HG02571 (cell line): ENCODE measurements around the gene NOTCH1.

Experiments
- ATAC-seq: cut with Tn5 transposase; IDR thresholded peaks from one replicate; pipeline ENCODE4 v1.9.1; 2021; ENCODE audit warnings: mild to moderate bottlenecking, moderate library complexity; ENCODE audit not compliant: unreplicated experiment

Gene NOTCH1

GRCh38 chr9:136546697-136547501 lies 1.1 kb upstream of the NOTCH1 start:
- ATAC-seq: no peak

- no peak for ATAC-seq
Observed at GRCh38 chr9:136545692-136545964, 220 bp downstream of the NOTCH1 start.

GRCh38 chr9:136544964-136545691 lies 720 bp downstream of the NOTCH1 start:
- ATAC-seq: peak; percentile 15

GRCh38 chr9:136544548-136544963 lies 1.3 kb downstream of the NOTCH1 start:
- ATAC-seq: no peak

GRCh38 chr9:136543830-136544547 lies 1.9 kb downstream of the NOTCH1 start:
- no peak for ATAC-seq

GRCh38 chr9:136543280-136543679 lies 2.6 kb downstream of the NOTCH1 start:
- no peak for ATAC-seq

- ATAC-seq: no peak
Observed at GRCh38 chr9:136542241-136543040, 3.4 kb downstream of the NOTCH1 start.

GRCh38 chr9:136541709-136542108 lies 4.1 kb downstream of the NOTCH1 start:
- no peak for ATAC-seq

- no peak for ATAC-seq
Observed at GRCh38 chr9:136541179-136541578, 4.7 kb downstream of the NOTCH1 start.

GRCh38 chr9:136539427-136540421 lies 6.1 kb downstream of the NOTCH1 start:
- no peak for ATAC-seq

GRCh38 chr9:136538599-136539426 lies 7.0 kb downstream of the NOTCH1 start:
- ATAC-seq: no peak

- ATAC-seq: no peak
Observed at GRCh38 chr9:136537896-136538598, 7.8 kb downstream of the NOTCH1 start.

- ATAC-seq: no peak
Observed at GRCh38 chr9:136537411-136537810, 8.4 kb downstream of the NOTCH1 start.

- no peak for ATAC-seq
Observed at GRCh38 chr9:136536721-136537241, 9.1 kb downstream of the NOTCH1 start.

- no peak for ATAC-seq
Observed at GRCh38 chr9:136536051-136536720, 9.7 kb downstream of the NOTCH1 start.

GRCh38 chr9:136535070-136535469 lies 10.8 kb downstream of the NOTCH1 start:
- ATAC-seq: no peak

- ATAC-seq: no peak
Observed at GRCh38 chr9:136534366-136534765, 11.5 kb downstream of the NOTCH1 start.

- ATAC-seq: no peak
Observed at GRCh38 chr9:136533775-136534157, 12.1 kb downstream of the NOTCH1 start.
